ENCODE measurements around the gene SMU1.

DNA sequence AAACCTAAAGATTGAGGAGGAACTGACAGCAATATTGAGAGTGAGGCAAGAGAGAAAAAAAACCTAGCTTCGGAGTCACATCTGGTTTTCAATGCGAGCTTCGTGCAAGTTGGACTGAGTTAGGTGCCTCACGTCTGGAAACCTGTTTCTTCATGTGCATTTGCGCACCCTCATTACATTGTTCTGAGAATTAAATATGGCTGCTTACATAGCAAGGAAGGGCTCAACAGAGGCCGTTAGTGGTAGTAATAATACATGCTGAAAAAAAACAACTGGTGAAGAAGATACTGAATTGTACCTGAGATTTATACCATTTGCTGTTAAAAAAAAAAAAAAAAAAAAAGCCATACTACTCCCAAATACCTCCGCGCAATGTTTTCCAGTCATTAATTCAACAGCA lies 32.8 kb downstream of the SMU1 start:
- TF ChIP-seq, protein P1, sequence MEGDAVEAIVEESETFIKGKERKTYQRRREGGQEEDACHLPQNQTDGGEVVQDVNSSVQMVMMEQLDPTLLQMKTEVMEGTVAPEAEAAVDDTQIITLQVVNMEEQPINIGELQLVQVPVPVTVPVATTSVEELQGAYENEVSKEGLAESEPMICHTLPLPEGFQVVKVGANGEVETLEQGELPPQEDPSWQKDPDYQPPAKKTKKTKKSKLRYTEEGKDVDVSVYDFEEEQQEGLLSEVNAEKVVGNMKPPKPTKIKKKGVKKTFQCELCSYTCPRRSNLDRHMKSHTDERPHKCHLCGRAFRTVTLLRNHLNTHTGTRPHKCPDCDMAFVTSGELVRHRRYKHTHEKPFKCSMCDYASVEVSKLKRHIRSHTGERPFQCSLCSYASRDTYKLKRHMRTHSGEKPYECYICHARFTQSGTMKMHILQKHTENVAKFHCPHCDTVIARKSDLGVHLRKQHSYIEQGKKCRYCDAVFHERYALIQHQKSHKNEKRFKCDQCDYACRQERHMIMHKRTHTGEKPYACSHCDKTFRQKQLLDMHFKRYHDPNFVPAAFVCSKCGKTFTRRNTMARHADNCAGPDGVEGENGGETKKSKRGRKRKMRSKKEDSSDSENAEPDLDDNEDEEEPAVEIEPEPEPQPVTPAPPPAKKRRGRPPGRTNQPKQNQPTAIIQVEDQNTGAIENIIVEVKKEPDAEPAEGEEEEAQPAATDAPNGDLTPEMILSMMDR (IDR thresholded peaks at IDR 0.05): no peak
- TF ChIP-seq POLR2A (IDR thresholded peaks at IDR 0.05): no peak
- TF ChIP-seq EP300 (IDR thresholded peaks at IDR 0.05): no peak
